ENCODE data around the gene FAM169A.

DNA sequence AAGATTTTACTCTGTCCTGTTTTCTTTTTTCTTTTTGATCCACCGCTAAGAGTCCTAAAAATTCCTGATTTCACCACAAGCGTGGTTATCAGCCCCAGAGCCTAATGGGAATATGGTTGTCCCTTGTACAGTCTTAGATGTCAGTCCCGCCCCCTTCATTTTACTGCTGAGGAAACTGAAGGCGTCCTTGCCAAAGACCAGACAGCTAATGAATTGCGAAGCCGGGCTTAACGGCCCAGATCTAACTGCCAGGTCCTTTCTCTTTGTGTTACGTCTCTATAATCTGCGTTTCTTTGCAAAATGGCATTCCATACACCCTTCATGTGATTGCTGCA, 98.6 kb downstream of the FAM169A start:
- TF ChIP-seq, protein P1, sequence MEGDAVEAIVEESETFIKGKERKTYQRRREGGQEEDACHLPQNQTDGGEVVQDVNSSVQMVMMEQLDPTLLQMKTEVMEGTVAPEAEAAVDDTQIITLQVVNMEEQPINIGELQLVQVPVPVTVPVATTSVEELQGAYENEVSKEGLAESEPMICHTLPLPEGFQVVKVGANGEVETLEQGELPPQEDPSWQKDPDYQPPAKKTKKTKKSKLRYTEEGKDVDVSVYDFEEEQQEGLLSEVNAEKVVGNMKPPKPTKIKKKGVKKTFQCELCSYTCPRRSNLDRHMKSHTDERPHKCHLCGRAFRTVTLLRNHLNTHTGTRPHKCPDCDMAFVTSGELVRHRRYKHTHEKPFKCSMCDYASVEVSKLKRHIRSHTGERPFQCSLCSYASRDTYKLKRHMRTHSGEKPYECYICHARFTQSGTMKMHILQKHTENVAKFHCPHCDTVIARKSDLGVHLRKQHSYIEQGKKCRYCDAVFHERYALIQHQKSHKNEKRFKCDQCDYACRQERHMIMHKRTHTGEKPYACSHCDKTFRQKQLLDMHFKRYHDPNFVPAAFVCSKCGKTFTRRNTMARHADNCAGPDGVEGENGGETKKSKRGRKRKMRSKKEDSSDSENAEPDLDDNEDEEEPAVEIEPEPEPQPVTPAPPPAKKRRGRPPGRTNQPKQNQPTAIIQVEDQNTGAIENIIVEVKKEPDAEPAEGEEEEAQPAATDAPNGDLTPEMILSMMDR (IDR thresholded peaks at IDR 0.05): no peak
- TF ChIP-seq POLR2A (IDR thresholded peaks at IDR 0.05): no peak

Data from ovary (tissue), 3 donors.